Karpas-422 (cell line): ENCODE results near the gene TAF9. TPM values are rescaled to one million over a fixed set of nuclear protein-coding genes. Genes with fewer than 3 reads are reported as not detected.
"Not testable (repeated sequence)": the region's sequence is repeated elsewhere in the genome, so short reads cannot be mapped to it uniquely, and the experiment has no call there.

Source experiments
- DNase-seq: peaks from one replicate; pipeline ENCODE4 v3.0.0-alpha.2; 2015
- H2AFZ ChIP-seq: fragments of 200-600 bp; sonication (generic); 2 replicates; pipeline ENCODE4 v1.6.1; 2014; ENCODE audit warnings: antibody characterized with exemption, low read length, mixed read lengths
- H3K27ac ChIP-seq: fragments of 200-600 bp; sonication (generic); 2 replicates; pipeline ENCODE4 v1.5.1; 2014; ENCODE audit warnings: mild to moderate bottlenecking, low read length, moderate library complexity
- H3K27me3 ChIP-seq: fragments of 200-600 bp; sonication (generic); 2 replicates; pipeline ENCODE4 v1.6.1; 2014; ENCODE audit warnings: low read length, mixed read lengths
- H3K36me3 ChIP-seq: fragments of 200-600 bp; sonication (generic); 2 replicates; pipeline ENCODE4 v1.6.1; 2014; ENCODE audit warnings: low read length, mixed read lengths; ENCODE audit not compliant: insufficient read depth
- H3K4me1 ChIP-seq: fragments of 200-600 bp; sonication (generic); 2 replicates; pipeline ENCODE4 v1.6.1; 2014; ENCODE audit warnings: mild to moderate bottlenecking, low read length, mixed read lengths
- H3K4me2 ChIP-seq: fragments of 200-600 bp; sonication (generic); 2 replicates; pipeline ENCODE4 v1.6.1; 2014; ENCODE audit warnings: low read length, low read depth, mild to moderate bottlenecking; ENCODE audit not compliant: poor library complexity, severe bottlenecking
- H3K4me3 ChIP-seq: fragments of 200-600 bp; sonication (generic); 2 replicates; pipeline ENCODE4 v1.5.1; 2014; ENCODE audit warnings: mild to moderate bottlenecking, antibody characterized with exemption, low read length, mixed read lengths
- H3K79me2 ChIP-seq: fragments of 200-600 bp; sonication (generic); 2 replicates; pipeline ENCODE4 v1.6.1; 2014; ENCODE audit warnings: mild to moderate bottlenecking, low read length, mixed read lengths
- H3K9ac ChIP-seq: fragments of 200-600 bp; sonication (generic); 2 replicates; pipeline ENCODE4 v1.6.0; 2014; ENCODE audit warnings: low read length
- H3K9me2 ChIP-seq: fragments of 200-600 bp; sonication (generic), shearing (Covaris generic); replicated peaks from 2 replicates; pipeline ENCODE4 v1.6.0; 2014; ENCODE audit warnings: mild to moderate bottlenecking, low read length, moderate library complexity; ENCODE audit not compliant: insufficient read depth
- H3K9me3 ChIP-seq: fragments of 300-700, 200-600 bp; sonication (generic); 2 replicates; pipeline ENCODE4 v1.6.1; 2014; ENCODE audit warnings: low read length, mixed read lengths
- H4K20me1 ChIP-seq: fragments of 200-600 bp; sonication (generic); 2 replicates; pipeline ENCODE4 v1.6.1; 2014; ENCODE audit warnings: mild to moderate bottlenecking, antibody characterized with exemption, low read length, low read depth; ENCODE audit not compliant: insufficient read depth
- total RNA-seq: library from RNA; depleted of rRNA; stranded (reverse); fragments of >200 nt; shearing (Covaris generic); gene quantifications from 2 replicates; pipeline ENCODE4 v1.2.3, GENCODE V29; 2014; ENCODE audit warnings: low replicate concordance

TAF9 gene
- total RNA-seq, 1 experiment from 2014 or later: 109 TPM

DNA sequence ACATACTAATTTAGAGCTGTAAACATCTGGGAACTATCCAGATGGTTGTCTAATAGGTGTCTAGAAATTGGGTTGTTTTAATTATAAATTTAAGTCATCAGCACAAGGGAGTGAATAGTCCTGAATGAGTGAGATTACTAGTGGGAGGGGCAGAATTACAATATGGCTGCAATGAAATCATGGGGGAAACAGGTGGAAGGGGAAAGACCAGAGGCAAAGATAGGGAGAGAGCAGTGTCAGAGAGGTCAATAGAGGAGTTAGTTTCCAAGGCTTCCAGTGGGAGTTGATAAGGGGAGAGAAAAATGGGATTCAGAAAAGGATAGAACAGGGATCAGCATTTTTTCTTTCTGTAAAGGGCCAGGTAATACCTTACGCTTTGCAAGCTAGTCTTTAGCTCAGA is 8.9 kb downstream of the TAF9 start:
- H2AFZ ChIP-seq: no peak overlapping the region

DNA sequence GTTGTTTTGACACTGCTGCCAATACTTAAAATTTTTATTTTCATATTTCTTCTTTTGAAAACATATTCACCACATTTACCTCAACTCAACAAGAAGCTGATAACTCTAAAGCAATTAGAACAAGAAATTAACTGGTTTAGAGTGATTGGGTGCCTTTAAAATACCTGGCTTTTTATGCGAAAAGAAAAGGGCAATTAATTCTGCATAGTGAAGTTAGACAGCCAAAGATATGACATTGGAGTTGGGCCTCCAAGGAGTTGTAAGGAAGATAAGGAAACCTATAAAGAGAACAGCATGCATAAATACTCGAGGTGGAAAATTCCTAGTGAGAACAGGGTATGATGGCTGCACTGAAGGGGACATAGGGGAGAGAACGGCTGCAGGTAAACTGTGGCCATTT is 9.6 kb downstream of the TAF9 start:
- Histone ChIP-seq H3K27me3 (no peaks in the 10 kb centered on the region), H3K36me3 (peaks cover 38% of the 10 kb centered on the region), H3K4me2 (no peak overlapping the region), H2AFZ (no peak overlapping the region), H3K79me2 (peaks cover 70% of the 10 kb centered on the region), H3K27ac (no peak overlapping the region), H3K4me3 (no peak overlapping the region), H3K9me2 (no peaks in the 10 kb centered on the region), H3K9ac (no peak overlapping the region), H4K20me1 (no peaks in the 10 kb centered on the region; the same call in 1 of the 2 replicates), H3K4me1 (no peaks in the 10 kb centered on the region), H3K9me3 (no peaks in the 10 kb centered on the region)
- DNase-seq: no peak

More for the DNA sequence above, 8.9 kb downstream of the TAF9 start:
- Histone ChIP-seq H3K27me3 (no peaks in the 10 kb centered on the region), H3K9ac (no peak overlapping the region), H4K20me1 (no peaks in the 10 kb centered on the region; the same call in 1 of the 2 replicates), H3K4me2 (no peak overlapping the region), H3K4me3 (no peak overlapping the region), H3K79me2 (peaks cover 76% of the 10 kb centered on the region), H3K9me3 (no peaks in the 10 kb centered on the region), H3K9me2 (no peaks in the 10 kb centered on the region), H3K27ac (no peak overlapping the region), H3K4me1 (no peaks in the 10 kb centered on the region), H3K36me3 (peaks cover 38% of the 10 kb centered on the region)
- no peak for DNase-seq

DNA sequence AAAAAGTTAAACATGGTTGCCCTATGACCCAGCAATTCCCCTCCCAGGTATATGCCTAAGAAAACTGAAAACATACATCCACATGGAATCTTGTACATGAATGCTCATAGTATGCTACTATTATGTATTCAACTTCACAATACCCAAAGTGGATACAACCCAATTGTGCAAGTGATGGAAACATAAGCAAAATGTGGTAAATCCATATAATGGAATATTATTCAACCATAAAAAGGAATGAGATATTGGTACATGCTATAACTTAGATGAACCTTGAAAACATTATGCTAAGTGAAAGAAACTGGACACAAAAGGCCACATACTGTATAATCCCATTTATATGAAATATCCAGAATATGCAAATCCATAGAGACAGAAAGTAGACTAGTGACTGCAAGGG is 18.7 kb downstream of the TAF9 start:
- peaks cover 45% of the 10 kb centered on the region for H3K36me3 ChIP-seq
- no peak overlapping the region for H3K27ac ChIP-seq
- no peak for DNase-seq
- H3K27me3 ChIP-seq: no peaks in the 10 kb centered on the region
- H3K9ac ChIP-seq: no peak overlapping the region
- H4K20me1 ChIP-seq: no peaks in the 10 kb centered on the region
- no peaks in the 10 kb centered on the region for H3K9me2 ChIP-seq
- no peaks in the 10 kb centered on the region for H3K9me3 ChIP-seq
- no peaks in the 10 kb centered on the region for H3K4me1 ChIP-seq
- H3K79me2 ChIP-seq: peaks cover 7% of the 10 kb centered on the region; the same call in 1 of the 2 replicates
- no peak overlapping the region for H3K4me3 ChIP-seq
- no peak overlapping the region for H2AFZ ChIP-seq
- H3K4me2 ChIP-seq: no peak overlapping the region

DNA sequence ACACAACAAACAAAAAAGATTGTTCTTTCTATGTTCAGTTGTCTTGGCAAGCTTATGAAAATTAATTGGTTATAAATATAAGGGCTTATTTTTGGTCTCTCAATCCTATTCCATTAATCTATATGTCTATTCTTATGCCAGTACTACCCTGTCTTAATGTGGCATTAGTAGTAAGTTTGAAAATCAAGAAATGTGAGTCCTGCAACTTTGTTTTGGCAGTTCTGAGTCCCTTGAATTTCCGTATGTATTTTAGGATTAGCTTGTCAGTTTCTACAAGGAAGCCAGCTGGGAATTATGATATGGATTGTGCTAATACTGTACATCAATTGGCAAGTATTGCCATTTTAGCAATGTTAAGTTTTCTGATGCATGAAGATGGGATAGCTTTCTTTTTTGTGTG is 26.2 kb downstream of the TAF9 start:
- Histone ChIP-seq H4K20me1 (no peaks in the 10 kb centered on the region), H3K36me3 (no peaks in the 10 kb centered on the region), H3K9ac (no peak overlapping the region), H3K9me3 (no peaks in the 10 kb centered on the region), H3K4me2 (no peak overlapping the region), H3K27me3 (no peaks in the 10 kb centered on the region), H3K27ac (no peak overlapping the region), H3K79me2 (no peaks in the 10 kb centered on the region), H2AFZ (no peak overlapping the region), H3K4me1 (no peaks in the 10 kb centered on the region), H3K4me3 (no peak overlapping the region), H3K9me2 (no peaks in the 10 kb centered on the region)
- no peak for DNase-seq

DNA sequence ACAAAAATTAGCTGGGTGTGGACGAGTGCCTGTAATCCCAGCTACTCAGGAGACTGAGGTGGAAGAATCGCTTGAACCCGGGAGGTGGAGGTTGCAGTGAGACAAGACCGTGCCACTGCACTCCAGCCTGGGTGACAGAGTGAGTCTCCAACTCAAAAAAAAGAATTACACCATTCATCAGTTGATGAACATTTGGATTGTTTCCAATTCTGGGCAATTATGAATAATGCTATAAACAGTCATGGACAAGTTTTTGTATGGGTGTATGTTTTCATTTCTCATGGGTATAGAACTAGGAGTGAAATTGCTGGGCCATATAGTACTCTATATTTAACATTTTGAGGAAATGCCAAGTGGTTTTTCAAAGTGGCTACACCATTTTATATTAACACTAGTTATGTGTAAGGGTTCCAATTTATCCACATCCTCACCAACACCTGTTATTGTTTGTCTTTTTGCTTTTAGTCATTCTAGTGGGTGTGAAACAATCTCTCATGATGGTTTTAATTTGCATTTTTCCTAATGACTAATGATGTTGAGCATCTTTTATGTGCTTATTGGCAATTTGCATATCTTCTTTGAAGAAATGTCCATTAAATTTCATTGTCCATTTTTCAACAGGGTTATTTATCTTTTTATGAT is 27.7 kb downstream of the TAF9 start:
- H3K27me3 ChIP-seq: no peaks in the 10 kb centered on the region
- H2AFZ ChIP-seq: no peak overlapping the region
- no peak overlapping the region for H3K27ac ChIP-seq
- H3K9ac ChIP-seq: no peak overlapping the region
- no peaks in the 10 kb centered on the region for H3K4me1 ChIP-seq
- H3K36me3 ChIP-seq: no peaks in the 10 kb centered on the region
- H3K79me2 ChIP-seq: no peaks in the 10 kb centered on the region
- H3K9me3 ChIP-seq: no peaks in the 10 kb centered on the region
- no peak overlapping the region for H3K4me3 ChIP-seq
- no peak overlapping the region for H3K4me2 ChIP-seq
- H3K9me2 ChIP-seq: no peaks in the 10 kb centered on the region
- DNase-seq: no peak
- H4K20me1 ChIP-seq: no peaks in the 10 kb centered on the region

DNA sequence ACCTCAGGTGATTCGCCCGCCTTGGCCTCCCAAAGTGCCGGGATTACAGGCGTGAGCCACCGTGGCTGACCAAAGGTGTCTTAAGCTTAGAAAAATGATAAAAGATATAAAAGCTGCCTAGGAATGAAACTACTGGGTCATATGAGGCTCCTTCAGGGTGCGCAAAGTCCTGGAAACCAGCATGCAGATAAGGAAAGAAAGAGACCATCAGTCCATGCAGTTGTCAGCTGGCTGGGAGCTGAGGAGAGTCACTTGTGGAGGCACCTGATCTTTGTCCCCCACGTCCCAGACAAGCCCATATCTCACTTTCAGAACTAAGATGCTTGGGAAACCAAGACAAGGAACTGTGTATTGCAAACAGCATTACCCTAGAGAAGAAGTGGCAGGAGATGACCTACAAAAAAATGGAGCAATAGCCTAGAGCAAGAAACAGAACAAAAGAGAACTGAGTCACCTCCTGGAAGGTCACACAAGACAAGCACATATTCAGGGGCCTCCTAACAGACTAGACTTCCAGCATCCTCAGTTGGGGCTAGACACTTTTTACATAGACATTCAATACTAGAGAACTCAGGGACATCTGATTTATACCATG is 33.9 kb downstream of the TAF9 start:
- Histone ChIP-seq H3K9me2 (no peaks in the 10 kb centered on the region), H3K27ac (no peak overlapping the region), H3K4me3 (no peak overlapping the region), H3K9me3 (no peaks in the 10 kb centered on the region), H3K9ac (no peak overlapping the region), H3K27me3 (no peaks in the 10 kb centered on the region), H3K4me1 (peaks cover 18% of the 10 kb centered on the region), H2AFZ (no peak overlapping the region), H3K4me2 (no peak overlapping the region), H4K20me1 (no peaks in the 10 kb centered on the region), H3K36me3 (no peaks in the 10 kb centered on the region), H3K79me2 (peaks cover 13% of the 10 kb centered on the region)
- DNase-seq: no peak

DNA sequence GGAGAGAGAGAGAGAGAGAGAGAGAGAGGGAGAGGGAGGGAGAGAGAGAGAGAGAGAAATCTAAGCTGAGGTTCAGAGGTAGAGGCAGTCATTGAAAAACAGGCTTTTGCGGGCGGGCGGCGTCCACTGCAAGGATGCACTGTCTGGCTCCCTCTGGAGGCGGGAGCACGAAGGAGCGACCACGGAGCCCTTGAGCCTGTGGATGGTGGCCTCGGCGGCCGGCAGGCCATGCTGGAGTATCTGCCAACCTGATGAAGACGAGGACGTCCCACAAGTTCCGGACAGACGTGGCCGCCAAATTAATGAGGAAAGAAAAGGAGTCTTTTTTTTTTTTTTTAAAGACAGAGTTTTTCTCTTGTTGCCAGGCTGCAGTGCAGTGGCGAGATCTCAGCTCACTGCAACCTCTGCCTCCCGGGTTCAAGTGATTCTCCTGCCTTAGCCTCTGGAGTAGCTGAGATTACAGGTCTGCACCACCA is 34.5 kb downstream of the TAF9 start:
- Histone ChIP-seq H3K27ac (no peak overlapping the region), H3K36me3 (no peaks in the 10 kb centered on the region), H3K9me2 (no peaks in the 10 kb centered on the region), H3K79me2 (peaks cover 13% of the 10 kb centered on the region), H3K9me3 (no peaks in the 10 kb centered on the region), H4K20me1 (no peaks in the 10 kb centered on the region), H3K4me1 (peaks cover 18% of the 10 kb centered on the region), H3K9ac (no peak overlapping the region), H3K27me3 (no peaks in the 10 kb centered on the region), H2AFZ (no peak overlapping the region), H3K4me2 (peak overlapping the region; percentile 10), H3K4me3 (no peak overlapping the region)
- DNase-seq: peak; percentile 88

DNA sequence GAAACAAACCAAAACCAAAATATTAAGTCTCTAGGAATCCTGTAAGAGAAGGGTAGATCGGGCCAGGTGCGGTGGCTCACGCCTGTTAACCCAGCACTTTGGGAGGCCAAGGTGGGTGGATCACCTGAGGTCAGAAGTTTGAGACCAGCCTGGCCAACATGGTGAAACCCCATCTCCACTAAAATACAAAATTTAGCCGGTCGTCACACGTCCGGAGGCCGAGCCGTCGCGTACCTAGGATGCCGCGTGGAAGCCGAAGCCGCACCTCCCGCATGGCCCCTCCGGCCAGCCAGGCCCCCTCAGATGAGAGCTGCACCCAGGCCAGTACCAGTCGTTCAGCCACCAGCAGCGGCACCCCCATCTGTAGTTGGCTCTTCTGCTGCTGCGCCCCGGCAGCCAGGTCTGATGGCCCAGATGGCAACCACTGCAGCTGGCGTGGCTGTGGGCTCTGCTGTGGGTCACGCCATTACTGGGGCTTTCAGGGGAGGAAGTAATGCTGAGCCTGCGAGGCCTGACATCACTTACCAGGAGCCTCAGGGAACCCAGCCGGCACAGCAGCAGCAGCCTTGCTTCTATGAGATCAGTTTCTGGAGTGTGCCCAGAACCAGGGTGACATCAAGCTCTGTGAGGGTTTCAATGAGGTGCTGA is 35.5 kb downstream of the TAF9 start:
- not testable (repeated sequence) for DNase-seq
- peak overlapping the region; percentile 78 for H3K4me2 ChIP-seq

More for the DNA sequence above, 35.5 kb downstream of the TAF9 start:
- H3K9ac ChIP-seq, H2AFZ ChIP-seq, H3K27me3 ChIP-seq, H3K4me3 ChIP-seq, H3K9me3 ChIP-seq, H3K27ac ChIP-seq, H3K9me2 ChIP-seq, H4K20me1 ChIP-seq, H3K36me3 ChIP-seq: not testable (repeated sequence)
- peaks cover 18% of the 10 kb centered on the region for H3K4me1 ChIP-seq
- H3K79me2 ChIP-seq: peaks cover 13% of the 10 kb centered on the region
